H9 (cell line): ENCODE results near the gene REG4. TPM values are rescaled to one million over a fixed set of nuclear protein-coding genes. Genes with fewer than 3 reads are reported as not detected.

Experiments
- DNase-seq: peaks from one replicate; pipeline ENCODE4 v3.0.0-alpha.2; 2017
- H2AFZ ChIP-seq: one replicate; pipeline ENCODE4 v1.6.1; 2013; ENCODE audit warnings: mild to moderate bottlenecking, low read length, control low read depth, moderate library complexity
- H2AK5ac ChIP-seq: 2 replicates; pipeline ENCODE4 v1.6.1; 2013; ENCODE audit warnings: low read length, control low read depth, mixed read lengths; ENCODE audit not compliant: insufficient read length
- H2BK120ac ChIP-seq: one replicate; pipeline ENCODE4 v1.6.1; 2013; ENCODE audit warnings: low read depth, mild to moderate bottlenecking, low read length, control low read depth, inconsistent platforms; ENCODE audit not compliant: poor library complexity, severe bottlenecking
- H2BK12ac ChIP-seq: 2 replicates; pipeline ENCODE4 v1.6.1; 2013; ENCODE audit warnings: low read length, control low read depth, mixed read lengths, low read depth; ENCODE audit not compliant: insufficient read length
- H2BK15ac ChIP-seq: 2 replicates; pipeline ENCODE4 v1.6.1; 2013; ENCODE audit warnings: low read depth, low read length, control low read depth
- H2BK20ac ChIP-seq: one replicate; pipeline ENCODE4 v1.6.1; 2013; ENCODE audit warnings: low read depth, mild to moderate bottlenecking, low read length, control low read depth, inconsistent platforms; ENCODE audit not compliant: poor library complexity, severe bottlenecking
- H2BK5ac ChIP-seq: 2 replicates; pipeline ENCODE4 v1.6.1; 2013; ENCODE audit warnings: low read length, control low read depth, mixed read lengths; ENCODE audit not compliant: insufficient read length
- H3K14ac ChIP-seq: 2 replicates; pipeline ENCODE4 v1.6.1; 2013; ENCODE audit warnings: low read length, control low read depth; ENCODE audit not compliant: insufficient read depth
- H3K18ac ChIP-seq: 2 replicates; pipeline ENCODE4 v1.6.1; 2013; ENCODE audit warnings: low read depth, mild to moderate bottlenecking, mixed read lengths, low read length, control low read depth; ENCODE audit not compliant: insufficient read length
- H3K23ac ChIP-seq: 2 replicates; pipeline ENCODE4 v1.6.1; 2013; ENCODE audit warnings: low read length, control low read depth, mixed read lengths, low read depth; ENCODE audit not compliant: insufficient read length
- H3K23me2 ChIP-seq: 2 replicates; pipeline ENCODE4 v1.6.1; 2013; ENCODE audit warnings: low read depth, mild to moderate bottlenecking, mixed read lengths, low read length, control low read depth; ENCODE audit not compliant: insufficient read length, poor library complexity, severe bottlenecking
- H3K27ac ChIP-seq: 2 replicates; pipeline ENCODE4 v1.5.1; 2013; ENCODE audit warnings: low read length, control low read depth, mixed read lengths, low read depth; ENCODE audit not compliant: insufficient read length
- H3K27me3 ChIP-seq: 2 replicates; pipeline ENCODE4 v1.6.1; 2013; ENCODE audit warnings: low read length, control low read depth, inconsistent platforms; ENCODE audit not compliant: insufficient read depth
- H3K4ac ChIP-seq: 2 replicates; pipeline ENCODE4 v1.6.1; 2013; ENCODE audit warnings: low read depth, mild to moderate bottlenecking, control low read depth, inconsistent platforms, low read length, moderate library complexity
- H3K4me1 ChIP-seq: 2 replicates; pipeline ENCODE4 v1.6.1; 2013; ENCODE audit warnings: low read length, control low read depth, inconsistent platforms; ENCODE audit not compliant: insufficient read depth
- H3K4me2 ChIP-seq: 2 replicates; pipeline ENCODE4 v1.6.1; 2013; ENCODE audit warnings: low read length, control low read depth, mixed read lengths; ENCODE audit not compliant: insufficient read length, insufficient read depth
- H3K56ac ChIP-seq: 2 replicates; pipeline ENCODE4 v1.6.1; 2013; ENCODE audit warnings: low read depth, mild to moderate bottlenecking, mixed read lengths, low read length, control low read depth; ENCODE audit not compliant: insufficient read length
- H3K79me1 ChIP-seq: 2 replicates; pipeline ENCODE4 v1.6.1; 2013; ENCODE audit warnings: low read depth, mild to moderate bottlenecking, moderate library complexity, low read length, control low read depth, inconsistent platforms; ENCODE audit not compliant: insufficient read depth, poor library complexity, severe bottlenecking
- H3K79me2 ChIP-seq: 2 replicates; pipeline ENCODE4 v1.6.1; 2013; ENCODE audit warnings: low read length, control low read depth, inconsistent platforms; ENCODE audit not compliant: insufficient read depth
- H3K9ac ChIP-seq: 2 replicates; pipeline ENCODE4 v1.6.1; 2013; ENCODE audit warnings: low read length, control low read depth, mixed read lengths; ENCODE audit not compliant: insufficient read length; ENCODE audit errors: extremely low read depth
- H3K9me3 ChIP-seq: one replicate; pipeline ENCODE4 v1.6.1; 2013; ENCODE audit warnings: low read depth, low read length, inconsistent platforms; ENCODE audit not compliant: control insufficient read depth
- H3T11ph ChIP-seq: one replicate; pipeline ENCODE4 v1.6.1; 2013; ENCODE audit warnings: mild to moderate bottlenecking, low read length, control low read depth, inconsistent platforms
- H4K20me1 ChIP-seq: one replicate; pipeline ENCODE4 v1.6.1; 2013; ENCODE audit not compliant: control insufficient read depth, insufficient read length, insufficient read depth
- H4K5ac ChIP-seq: 2 replicates; pipeline ENCODE4 v1.6.1; 2013; ENCODE audit warnings: low read depth, mild to moderate bottlenecking, mixed read lengths, low read length, control low read depth; ENCODE audit not compliant: insufficient read length
- H4K8ac ChIP-seq: replicated peaks from 2 replicates; pipeline ENCODE4 v1.6.1; 2013; ENCODE audit warnings: low read length, control low read depth, mixed read lengths, low read depth; ENCODE audit not compliant: insufficient read length
- H4K91ac ChIP-seq: 2 replicates; pipeline ENCODE4 v1.6.1; 2013; ENCODE audit warnings: low read depth, mild to moderate bottlenecking, moderate library complexity, mixed read lengths, low read length, control low read depth; ENCODE audit not compliant: insufficient read length
- H3K27ac Mint-ChIP-seq, 3 experiments: 2 replicates in 2 of 3; 3 replicates in 1 of 3; pipeline ENCODE4 v1.8.0; 2020 to 2021; ENCODE audit warnings: mixed read lengths in 3 of 3, mild to moderate bottlenecking in 1 of 3, moderate library complexity in 1 of 3
- H3K27me3 Mint-ChIP-seq: 2 replicates; pipeline ENCODE4 v1.8.0; 2021; ENCODE audit warnings: low read depth, mild to moderate bottlenecking, moderate library complexity, mixed read lengths
- H3K36me3 Mint-ChIP-seq, 3 experiments: 2 replicates in 2 of 3; 3 replicates in 1 of 3; pipeline ENCODE4 v1.8.0; 2020 to 2021; ENCODE audit warnings: low read depth in 3 of 3, mixed read lengths in 3 of 3; ENCODE audit not compliant: insufficient read depth in 1 of 3
- H3K4me1 Mint-ChIP-seq, 2 experiments: 2 replicates each; pipeline ENCODE4 v1.8.0; 2020; ENCODE audit warnings: mixed read lengths in 2 of 2
- H3K4me3 Mint-ChIP-seq, 2 experiments: 2 replicates in 1 of 2; 3 replicates in 1 of 2; pipeline ENCODE4 v1.8.0; 2020 to 2021; ENCODE audit warnings: mild to moderate bottlenecking in 2 of 2, mixed read lengths in 2 of 2, moderate library complexity in 1 of 2
- H3K9me3 Mint-ChIP-seq, 2 experiments: 2 replicates in 1 of 2; 3 replicates in 1 of 2; pipeline ENCODE4 v1.8.0; 2020; ENCODE audit warnings: mild to moderate bottlenecking in 2 of 2, mixed read lengths in 2 of 2, moderate library complexity in 1 of 2
- CTCF ChIP-seq: fragments of 200-600 bp; sonication (generic); conservative IDR thresholded peaks from 3 replicates; pipeline ENCODE4 v1.8.0; 2021; ENCODE audit warnings: antibody characterized with exemption, mild to moderate bottlenecking
- WGBS: extraction: QIAGEN DNeasy Blood & Tissue Kit; methylation state at CpG from one replicate; pipeline ENCODE4 v1.1.7; 2013; ENCODE audit warnings: missing lambda C conversion rate, low lambda C conversion rate, mixed read lengths; ENCODE audit not compliant: insufficient read length; ENCODE audit errors: extremely low coverage; 5-methylcytosine and 5-hydroxymethylcytosine counted together
- total RNA-seq: library from RNA; stranded (reverse); gene quantifications from 2 replicates; pipeline ENCODE4 v1.2.1, GENCODE V29; 2021

Gene REG4
- total RNA-seq, 1 experiment from 2014 or later: not detected

- H4K20me1 ChIP-seq: no peaks in the 10 kb centered on the region
- no peak overlapping the region for H3K4me3 Mint-ChIP-seq
- no peak overlapping the region for H3K23ac ChIP-seq
- H4K8ac ChIP-seq: no peak overlapping the region
- no peak overlapping the region for H3K4me2 ChIP-seq
- H2BK15ac ChIP-seq: no peak overlapping the region
- no peak overlapping the region for H2BK5ac ChIP-seq
- H3K14ac ChIP-seq: no peak overlapping the region
- no peak for TF ChIP-seq CTCF
- no peaks in the 10 kb centered on the region for H3K9me3 Mint-ChIP-seq
- H3K4ac ChIP-seq: no peak overlapping the region
- no peak for DNase-seq
- no peaks in the 10 kb centered on the region for H3K4me1 ChIP-seq
- no peaks in the 10 kb centered on the region for H3K27me3 ChIP-seq
- H2BK120ac ChIP-seq: no peak overlapping the region
- no peak overlapping the region for H2AK5ac ChIP-seq
- H3K36me3 Mint-ChIP-seq: no peaks in the 10 kb centered on the region
- H3K27ac ChIP-seq: no peak overlapping the region
- no peak overlapping the region for H3T11ph ChIP-seq
- peaks cover 2% of the 10 kb centered on the region for H3K23me2 ChIP-seq
- no peaks in the 10 kb centered on the region for H3K79me1 ChIP-seq
- no peaks in the 10 kb centered on the region for H3K9me3 ChIP-seq
- no peak overlapping the region for H4K5ac ChIP-seq
- H3K4me1 Mint-ChIP-seq: no peaks in the 10 kb centered on the region
- no peak overlapping the region for H4K91ac ChIP-seq
- no peak overlapping the region for H3K56ac ChIP-seq
- no peak overlapping the region for H2BK12ac ChIP-seq
- H3K18ac ChIP-seq: no peak overlapping the region
- H2AFZ ChIP-seq: no peak overlapping the region
- no peaks in the 10 kb centered on the region for H3K27me3 Mint-ChIP-seq
- H3K27ac Mint-ChIP-seq: no peak overlapping the region
- no CpG with 5 or more reads among the region's 23 CpGs for WGBS
- no peaks in the 10 kb centered on the region for H3K79me2 ChIP-seq
- no peak overlapping the region for H2BK20ac ChIP-seq
- H3K9ac ChIP-seq: no peak overlapping the region
These were observed 41.9 kb upstream of the REG4 start for GRCh38 chr1:119853155-119853554.
